Peyer's patch (tissue), 4 donors: ENCODE data around the gene PPP5C. TPM values are rescaled to one million over a fixed set of nuclear protein-coding genes. Genes with fewer than 3 reads are reported as not detected.

Source experiments
- DNase-seq, 3 donors: peaks; one replicate each; pipeline ENCODE4 v3.0.0-alpha.2; 2017 to 2019
- H3K27ac ChIP-seq, 4 donors: fragments of 200-600 bp; sonication (generic); one replicate each; pipeline ENCODE4 v1.5.1; 2016 to 2019
- H3K27me3 ChIP-seq, 2 donors: fragments of 200-600 bp; sonication (generic); one replicate each; pipeline ENCODE4 v1.5.1; 2019
- H3K36me3 ChIP-seq, 3 donors: fragments of 200-600 bp; sonication (generic); one replicate each; pipeline ENCODE4 v1.5.1; 2016 to 2019
- H3K4me1 ChIP-seq, 4 donors: fragments of 200-600 bp; sonication (generic); one replicate each; pipeline ENCODE4 v1.5.1; 2016 to 2019
- H3K4me3 ChIP-seq, 4 donors: fragments of 200-600 bp; sonication (generic); 1 replicate in 3 of 4; 2 replicates in 1 of 4; pipeline ENCODE4 v1.5.1; 2016 to 2019; ENCODE audit warnings: mild to moderate bottlenecking in 1 of 4
- H3K9me3 ChIP-seq, 4 donors: fragments of 200-600 bp; sonication (generic); one replicate each; pipeline ENCODE4 v1.5.1; 2016 to 2019; ENCODE audit warnings: mild to moderate bottlenecking in 1 of 4
- CTCF ChIP-seq, 6 experiments: fragments of 450-650 bp in 4 of 6; fragments of 200-600 bp in 2 of 6; sonication (generic) in 1 of 6; IDR thresholded peaks; one replicate each; pipeline ENCODE4 v1.5.1; 2017 to 2019; ENCODE audit warnings: antibody characterized with exemption in 6 of 6, mild to moderate bottlenecking in 3 of 6, moderate library complexity in 1 of 6
- POLR2A ChIP-seq, 2 donors: fragments of 450-650 bp; IDR thresholded peaks; one replicate each; pipeline ENCODE4 v1.5.1; 2017; ENCODE audit warnings: antibody characterized with exemption in 2 of 2, mild to moderate bottlenecking in 2 of 2, moderate library complexity in 2 of 2
- total RNA-seq, 4 donors: library from RNA; depleted of rRNA; stranded (reverse); fragments of >200 nt; gene quantifications; one replicate each; pipeline ENCODE4 v1.1.0, GENCODE V29; 2016

Gene PPP5C
- total RNA-seq, 4 donors from 2014 or later: 68.8 to 214 (median 129) TPM

DNA sequence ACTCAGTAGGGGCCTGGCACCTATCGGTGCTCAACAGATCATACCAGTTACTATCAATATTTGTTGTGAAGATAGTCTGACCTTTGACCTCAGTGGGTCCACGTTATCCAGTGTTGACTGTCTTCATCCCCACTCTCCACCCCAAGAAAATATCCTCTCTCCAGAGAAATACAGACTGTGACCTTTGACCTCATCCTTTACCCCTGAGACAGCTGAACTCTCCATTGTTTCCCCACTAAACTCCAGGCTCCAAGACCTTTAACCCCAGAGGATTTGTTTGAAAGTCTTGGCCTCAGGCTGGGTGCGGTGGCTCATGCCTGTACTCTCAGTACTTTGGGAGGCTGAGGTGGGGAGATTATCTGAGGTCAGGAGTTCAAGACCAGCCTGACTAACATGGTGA lies 22.6 kb upstream of the PPP5C start:
- Histone ChIP-seq H3K9me3 (peaks cover 0 to 17% (median 3%) of the 10 kb centered on the region in 4 donors), H3K27me3 (no peaks in the 10 kb centered on the region), H3K27ac (no peak overlapping the region), H3K36me3 (peaks cover 0 to 16% (median 0%) of the 10 kb centered on the region in 3 donors), H3K4me1 (no peaks in the 10 kb centered on the region), H3K4me3 (no peak overlapping the region)
- TF ChIP-seq CTCF (IDR thresholded peaks at IDR 0.05) (no peak), POLR2A (IDR thresholded peaks at IDR 0.05) (no peak)
- DNase-seq: no peak

- Histone ChIP-seq H3K27me3 (no peaks in the 10 kb centered on the region), H3K4me1 (no peaks in the 10 kb centered on the region), H3K4me3 (no peak overlapping the region), H3K9me3 (peaks cover 0 to 17% (median 3%) of the 10 kb centered on the region in 4 donors), H3K36me3 (peaks cover 0 to 16% (median 0%) of the 10 kb centered on the region in 3 donors), H3K27ac (no peak overlapping the region)
- no peak for TF ChIP-seq CTCF (IDR thresholded peaks at IDR 0.05)
- no peak for TF ChIP-seq POLR2A (IDR thresholded peaks at IDR 0.05)
- DNase-seq: no peak
These were observed 20.3 kb upstream of the PPP5C start for GRCh38 chr19:46326608-46327007.

- no peak for DNase-seq
- H3K36me3 ChIP-seq: peaks cover 0 to 16% (median 0%) of the 10 kb centered on the region in 3 donors
These were observed 18.8 kb upstream of the PPP5C start for GRCh38 chr19:46328079-46328478.

DNA sequence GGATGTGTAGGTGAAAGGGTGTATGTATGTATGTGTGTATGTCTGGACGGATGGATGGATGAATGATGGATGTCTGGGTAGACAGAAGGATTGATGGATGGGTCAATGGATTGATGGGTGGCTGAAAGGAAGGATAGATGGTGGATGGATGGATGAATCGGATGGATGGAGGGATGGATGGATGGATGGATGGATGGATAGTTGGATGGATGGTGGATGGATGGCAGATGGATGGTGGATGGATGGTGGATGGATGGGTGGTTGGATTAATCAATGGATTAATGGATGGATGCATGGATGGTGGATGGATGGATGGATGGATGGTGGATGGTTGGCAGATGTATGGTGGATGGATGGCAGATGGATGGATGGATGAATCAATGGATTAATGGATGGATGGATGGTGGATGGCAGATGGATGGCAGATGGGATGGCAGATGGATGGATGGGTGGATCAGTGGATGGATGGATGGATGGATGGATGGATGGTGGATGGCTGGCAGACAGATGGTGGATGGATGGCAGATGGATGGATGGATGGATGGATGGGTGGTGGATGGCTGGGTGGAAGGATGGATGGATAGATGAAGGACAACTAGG lies 16.5 kb upstream of the PPP5C start:
- peaks cover 0 to 9% (median 0%) of the 10 kb centered on the region in 3 donors for H3K36me3 ChIP-seq
- H3K9me3 ChIP-seq: peaks cover 0 to 17% (median 3%) of the 10 kb centered on the region in 4 donors
- TF ChIP-seq POLR2A (IDR thresholded peaks at IDR 0.05): no peak
- no peak for TF ChIP-seq CTCF (IDR thresholded peaks at IDR 0.05)
- H3K27ac ChIP-seq: no peak overlapping the region
- no peak for DNase-seq
- H3K27me3 ChIP-seq: no peaks in the 10 kb centered on the region
- H3K4me1 ChIP-seq: no peaks in the 10 kb centered on the region
- no peak overlapping the region for H3K4me3 ChIP-seq

More at GRCh38 chr19:46328079-46328478, 18.8 kb upstream of the PPP5C start:
- no peaks in the 10 kb centered on the region for H3K4me1 ChIP-seq
- no peak overlapping the region for H3K27ac ChIP-seq
- H3K4me3 ChIP-seq: no peak overlapping the region
- peaks cover 0 to 17% (median 3%) of the 10 kb centered on the region in 4 donors for H3K9me3 ChIP-seq
- TF ChIP-seq CTCF (IDR thresholded peaks at IDR 0.05): no peak
- TF ChIP-seq POLR2A (IDR thresholded peaks at IDR 0.05): no peak
- no peaks in the 10 kb centered on the region for H3K27me3 ChIP-seq

DNA sequence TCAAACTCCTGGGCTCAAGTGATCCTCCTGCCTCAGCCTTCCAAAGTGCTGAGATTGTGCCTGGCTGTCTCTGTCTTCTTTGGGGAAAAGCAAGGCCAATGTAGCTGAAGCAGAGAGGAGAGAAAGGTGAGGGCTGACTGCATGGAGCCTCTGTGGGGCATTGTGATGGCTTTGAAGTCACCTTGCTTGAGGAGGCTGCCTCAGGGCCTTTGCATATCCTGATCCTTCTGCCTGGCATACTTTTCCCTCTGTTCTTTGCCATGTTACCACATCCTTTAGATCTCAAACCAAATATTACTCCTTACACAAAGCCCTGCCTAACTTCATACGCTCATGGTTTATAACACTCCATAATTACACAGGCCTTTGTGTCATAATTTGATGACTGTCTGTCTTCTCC lies 9.4 kb upstream of the PPP5C start:
- no peaks in the 10 kb centered on the region for H3K9me3 ChIP-seq
- H3K4me3 ChIP-seq: no peak overlapping the region
- no peak overlapping the region for H3K27ac ChIP-seq
- no peak for DNase-seq
- no peaks in the 10 kb centered on the region for H3K27me3 ChIP-seq
- no peak for TF ChIP-seq CTCF (IDR thresholded peaks at IDR 0.05)
- TF ChIP-seq POLR2A (IDR thresholded peaks at IDR 0.05): no peak
- H3K4me1 ChIP-seq: no peaks in the 10 kb centered on the region
- peaks cover 0 to 15% (median 0%) of the 10 kb centered on the region in 3 donors for H3K36me3 ChIP-seq
